Endothelial cell of umbilical vein (primary cell): ENCODE results near the gene UTRN.

ENCODE experiments used
- CTCF ChIP-seq, 2 donors: IDR thresholded peaks; 1 replicate in 1 of 2; 2 replicates in 1 of 2; pipeline ENCODE4 v1.5.1; 2011; ENCODE audit warnings: low read length in 2 of 2, mild to moderate bottlenecking in 2 of 2, moderate library complexity in 2 of 2, control low read depth in 1 of 2, inconsistent platforms in 1 of 2, low read depth in 1 of 2; ENCODE audit not compliant: insufficient read depth in 1 of 2; ENCODE audit errors: extremely low read depth in 1 of 2
- EZH2 ChIP-seq: IDR thresholded peaks from 2 replicates; pipeline ENCODE4 v1.6.1; 2012; ENCODE audit warnings: borderline replicate concordance, low read depth, mild to moderate bottlenecking, moderate library complexity, low read length, inconsistent platforms; ENCODE audit not compliant: severe bottlenecking
- FOS ChIP-seq: IDR thresholded peaks from 2 replicates; pipeline ENCODE4 v1.6.1; 2011; ENCODE audit warnings: mild to moderate bottlenecking, low read length, moderate library complexity, borderline replicate concordance; ENCODE audit not compliant: insufficient read depth
- MAX ChIP-seq: IDR thresholded peaks from 2 replicates; pipeline ENCODE4 v1.6.1; 2011; ENCODE audit not compliant: insufficient read depth, insufficient read length
- MYC ChIP-seq: IDR thresholded peaks from one replicate; pipeline ENCODE4 v1.6.1; 2011; ENCODE audit warnings: mild to moderate bottlenecking, low read depth, low read length
- POLR2AphosphoS5 ChIP-seq: IDR thresholded peaks from 2 replicates; pipeline ENCODE4 v1.6.1; 2012; ENCODE audit warnings: low read depth, mild to moderate bottlenecking, control low read depth, low read length, moderate library complexity; ENCODE audit not compliant: insufficient read depth

GRCh38 chr6:144259986-144260385, 25.1 kb upstream of the UTRN start:
- no peak for TF ChIP-seq EZH2
- TF ChIP-seq POLR2AphosphoS5, result no peak
- TF ChIP-seq FOS, result no peak
- no peak for TF ChIP-seq CTCF (IDR thresholded peaks at IDR 0.05; ENCODE audit: extremely low read depth in 1 of 2, insufficient read depth in 1 of 2, low read depth in 1 of 2, low read length in 2 of 2)
- TF ChIP-seq MAX, result no peak
- no peak for TF ChIP-seq MYC
